AG09309 (cell line): ENCODE measurements around the gene CHTF18.

Source experiments
- DNase-seq: peaks from one replicate; pipeline ENCODE4 v3.0.0-alpha.2; 2010; ENCODE audit warnings: low read depth
- H3K4me3 ChIP-seq: 2 replicates; pipeline ENCODE4 v1.5.1; 2011; ENCODE audit warnings: mild to moderate bottlenecking, low read depth, low read length, moderate library complexity; ENCODE audit not compliant: control insufficient read depth
- TF ChIP-seq, protein P1 (sequence below): IDR thresholded peaks from 2 replicates; pipeline ENCODE4 v1.5.1; 2011; ENCODE audit warnings: mild to moderate bottlenecking, low read depth, low read length, inconsistent platforms; ENCODE audit not compliant: insufficient read depth, control insufficient read depth; ENCODE audit errors: missing control alignments

CHTF18 gene

DNA sequence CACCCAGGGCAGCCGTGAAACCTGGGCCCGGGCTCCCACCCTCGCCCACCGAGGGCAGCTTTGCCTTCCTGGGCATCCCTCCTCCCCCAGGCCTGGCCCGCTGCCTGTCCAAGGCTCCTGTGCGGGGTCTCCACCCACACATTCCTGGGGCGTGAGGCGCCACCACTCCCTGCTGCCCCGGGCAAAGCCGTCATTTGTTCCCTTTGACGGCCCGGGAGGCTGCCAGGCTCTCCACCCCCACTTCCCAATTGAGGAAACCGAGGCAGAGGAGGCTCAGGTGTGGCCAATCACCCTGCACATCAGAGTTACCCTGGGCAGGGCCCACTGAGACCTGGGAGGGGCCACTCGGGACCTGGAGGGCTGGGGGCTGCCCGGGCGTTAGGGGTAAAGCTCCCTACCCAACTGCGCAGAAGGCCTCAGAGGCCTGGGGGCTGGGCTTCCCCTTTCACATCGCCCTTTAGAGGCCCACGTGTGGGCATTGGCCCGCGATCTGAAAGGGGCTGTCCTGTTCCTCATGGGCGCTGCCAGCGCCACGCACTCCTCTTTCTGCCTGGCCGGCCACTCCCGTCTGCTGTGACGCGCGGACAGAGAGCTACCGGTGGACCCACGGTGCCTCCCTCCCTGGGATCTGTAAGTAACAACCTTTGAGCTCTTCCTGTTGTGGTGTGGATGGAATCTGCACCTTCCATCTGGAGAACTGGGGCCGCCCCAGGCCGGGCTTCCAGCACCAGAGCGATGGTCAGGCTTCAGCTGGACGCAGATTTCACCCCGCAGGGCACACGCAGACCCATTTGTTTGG is 27.7 kb upstream of the CHTF18 start, which contains the start of gene MSLN:
TSS of gene MSLN (plus strand) at position 190 of the 799 bp plus-strand sequence. CDS start 1,947 bp downstream, outside the sequence.
- no peak for DNase-seq
- H3K4me3 ChIP-seq = no peak within 1 kb of the TSS

DNA sequence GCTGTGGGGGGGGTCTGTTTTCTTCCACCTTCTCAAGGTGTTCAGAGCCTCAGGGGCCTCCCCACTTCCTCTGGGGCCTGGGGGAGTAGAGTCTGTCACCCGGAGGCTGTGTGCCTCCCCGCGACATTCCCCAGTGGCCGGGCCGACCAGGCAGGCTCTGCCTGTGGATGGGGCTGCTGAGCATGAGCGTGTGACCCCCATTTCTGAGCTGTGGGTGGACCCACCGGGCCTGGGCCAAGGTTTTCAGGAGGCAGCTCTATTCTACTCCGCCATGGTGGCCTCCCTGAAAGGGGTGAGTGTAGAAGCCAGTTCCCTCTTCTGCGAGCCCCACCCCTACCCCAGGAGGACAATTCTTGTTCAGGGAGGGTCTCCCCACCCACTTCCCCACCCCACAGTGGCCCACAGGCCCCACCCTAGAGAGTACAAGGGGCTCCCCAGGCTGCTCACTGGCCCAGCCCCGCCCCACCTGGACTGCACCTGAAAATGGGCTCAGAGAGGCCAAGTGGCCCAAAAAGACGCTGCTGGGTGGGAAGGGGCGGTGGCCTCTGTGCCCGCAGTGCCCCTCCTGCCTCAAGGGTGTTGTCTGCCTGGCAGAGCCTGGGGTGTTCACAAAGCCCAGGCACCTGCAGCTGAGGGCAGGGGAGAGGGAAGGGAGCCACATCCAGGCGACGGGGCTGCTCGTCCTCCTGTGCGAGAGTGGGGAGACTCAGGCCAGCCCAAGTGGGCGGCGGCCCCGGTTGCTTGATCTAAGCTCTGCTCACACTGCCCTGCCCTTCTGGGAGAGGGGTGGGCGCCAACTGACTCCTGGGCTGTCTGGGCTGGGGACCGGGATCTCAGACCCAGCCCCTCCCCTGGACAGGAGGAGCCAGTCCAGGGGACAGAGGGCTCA is 26.6 kb upstream of the CHTF18 start:
- TF ChIP-seq, protein P1, sequence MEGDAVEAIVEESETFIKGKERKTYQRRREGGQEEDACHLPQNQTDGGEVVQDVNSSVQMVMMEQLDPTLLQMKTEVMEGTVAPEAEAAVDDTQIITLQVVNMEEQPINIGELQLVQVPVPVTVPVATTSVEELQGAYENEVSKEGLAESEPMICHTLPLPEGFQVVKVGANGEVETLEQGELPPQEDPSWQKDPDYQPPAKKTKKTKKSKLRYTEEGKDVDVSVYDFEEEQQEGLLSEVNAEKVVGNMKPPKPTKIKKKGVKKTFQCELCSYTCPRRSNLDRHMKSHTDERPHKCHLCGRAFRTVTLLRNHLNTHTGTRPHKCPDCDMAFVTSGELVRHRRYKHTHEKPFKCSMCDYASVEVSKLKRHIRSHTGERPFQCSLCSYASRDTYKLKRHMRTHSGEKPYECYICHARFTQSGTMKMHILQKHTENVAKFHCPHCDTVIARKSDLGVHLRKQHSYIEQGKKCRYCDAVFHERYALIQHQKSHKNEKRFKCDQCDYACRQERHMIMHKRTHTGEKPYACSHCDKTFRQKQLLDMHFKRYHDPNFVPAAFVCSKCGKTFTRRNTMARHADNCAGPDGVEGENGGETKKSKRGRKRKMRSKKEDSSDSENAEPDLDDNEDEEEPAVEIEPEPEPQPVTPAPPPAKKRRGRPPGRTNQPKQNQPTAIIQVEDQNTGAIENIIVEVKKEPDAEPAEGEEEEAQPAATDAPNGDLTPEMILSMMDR = no peak
- no peak overlapping the region for H3K4me3 ChIP-seq
- no peak for DNase-seq

More for the DNA sequence above, 27.7 kb upstream of the CHTF18 start, which contains the start of gene MSLN:
- TF ChIP-seq, protein P1 = no peak

DNA sequence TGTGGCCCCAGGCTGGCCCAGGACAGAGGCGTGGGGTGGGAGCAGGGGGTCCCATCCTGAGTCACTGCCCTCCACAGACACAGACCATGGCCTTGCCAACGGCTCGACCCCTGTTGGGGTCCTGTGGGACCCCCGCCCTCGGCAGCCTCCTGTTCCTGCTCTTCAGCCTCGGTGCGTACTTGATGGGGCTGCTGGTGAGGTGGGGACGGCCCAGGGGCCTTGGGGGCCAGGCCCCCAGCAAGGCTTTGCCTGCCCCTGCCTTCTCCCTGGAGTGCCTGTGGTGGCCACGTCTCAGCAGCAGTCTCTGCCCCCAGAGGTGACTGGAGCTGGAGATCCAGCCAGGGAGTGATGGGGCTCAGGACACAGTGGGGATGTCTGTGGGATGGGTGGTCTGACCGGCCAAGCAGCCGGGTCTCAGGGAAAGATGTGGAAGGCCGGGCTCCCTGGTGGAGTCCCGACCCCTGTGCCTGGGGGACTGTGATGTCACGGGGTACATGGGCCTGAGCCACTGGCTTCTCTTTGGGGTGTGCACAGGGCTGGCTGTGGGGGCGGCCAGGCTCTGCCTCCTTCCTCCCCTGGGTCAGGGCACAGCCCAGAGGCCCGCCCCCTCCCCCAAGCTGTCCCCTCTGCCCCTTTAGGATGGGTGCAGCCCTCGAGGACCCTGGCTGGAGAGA is 25.7 kb upstream of the CHTF18 start:
- TF ChIP-seq, protein P1 = no peak
- DNase-seq = no peak
- no peak overlapping the region for H3K4me3 ChIP-seq

DNA sequence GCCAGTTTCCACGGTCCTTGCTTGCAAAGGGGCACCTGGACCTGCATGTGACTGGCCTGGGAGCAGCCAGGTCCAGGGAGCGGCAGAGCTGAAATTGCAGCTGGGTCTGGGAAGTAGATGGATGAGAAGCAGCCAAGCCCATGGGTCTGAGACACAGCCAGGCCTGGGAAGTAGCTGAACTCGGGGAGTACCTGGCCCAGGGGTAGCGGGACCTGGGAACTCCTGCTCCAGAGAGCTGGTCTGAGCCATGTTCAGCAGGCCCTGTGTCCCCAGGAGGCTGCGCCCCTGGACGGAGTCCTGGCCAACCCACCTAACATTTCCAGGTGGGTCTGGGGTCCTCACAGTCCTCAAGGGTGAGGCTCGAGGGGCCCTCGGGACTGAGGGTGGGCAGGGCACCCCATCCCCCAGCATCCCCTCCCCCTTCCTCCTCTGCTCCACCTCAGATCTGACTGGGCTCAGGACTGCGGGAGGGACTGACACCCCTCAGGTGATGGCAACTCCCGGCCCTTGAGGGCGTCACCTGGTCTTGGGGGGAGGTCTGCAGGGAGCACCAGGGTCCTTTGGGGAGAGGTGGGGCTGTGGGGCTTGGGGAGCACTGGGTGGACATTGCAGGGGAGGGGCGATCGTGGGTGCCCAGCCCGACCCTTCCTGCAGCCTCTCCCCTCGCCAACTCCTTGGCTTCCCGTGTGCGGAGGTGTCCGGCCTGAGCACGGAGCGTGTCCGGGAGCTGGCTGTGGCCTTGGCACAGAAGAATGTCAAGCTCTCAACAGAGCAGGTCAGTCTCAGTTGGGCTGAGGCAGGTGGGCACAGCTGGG is 24.8 kb upstream of the CHTF18 start:
- no peak for DNase-seq
- TF ChIP-seq, protein P1 = no peak
- H3K4me3 ChIP-seq = no peak overlapping the region

DNA sequence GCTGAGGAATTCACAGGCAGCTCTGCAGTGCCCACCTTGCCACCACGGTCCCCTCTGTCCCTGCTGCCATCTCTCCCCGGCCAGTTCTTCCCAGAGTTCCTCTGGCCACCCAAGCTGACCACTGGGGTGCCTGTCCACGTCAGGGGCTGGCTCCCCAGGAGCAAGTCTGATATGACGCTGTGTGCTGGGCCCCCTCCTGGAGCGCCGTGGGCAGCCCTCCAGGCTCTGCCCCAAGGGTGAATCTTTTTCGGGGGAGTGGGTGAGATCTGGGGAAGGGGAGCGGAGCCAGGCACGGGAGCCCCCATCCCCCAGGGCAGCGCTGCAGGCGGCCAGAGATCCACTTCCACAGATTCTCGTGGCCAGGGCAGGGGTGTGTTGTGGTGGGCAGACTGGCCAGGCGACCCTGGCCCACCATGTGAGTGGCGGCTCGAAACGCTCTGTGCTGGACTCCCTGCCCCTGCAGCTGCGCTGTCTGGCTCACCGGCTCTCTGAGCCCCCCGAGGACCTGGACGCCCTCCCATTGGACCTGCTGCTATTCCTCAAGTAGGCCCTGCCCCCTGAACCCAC is 24.2 kb upstream of the CHTF18 start:
- no peak for DNase-seq
- TF ChIP-seq, protein P1 = no peak
- H3K4me3 ChIP-seq = no peak overlapping the region
